GM12878 (cell line): ENCODE data around the gene NPTX1.

Experiments used
- BACH1 ChIP-seq: fragments of 450-650 bp; IDR thresholded peaks from 2 replicates; pipeline ENCODE4 v1.6.1; 2017; ENCODE audit warnings: mild to moderate bottlenecking, borderline replicate concordance
- CBFB ChIP-seq: IDR thresholded peaks from 2 replicates; pipeline ENCODE4 v1.6.1; 2016; ENCODE audit warnings: antibody characterized with exemption, low read depth
- CBX5 ChIP-seq: sonication (generic); IDR thresholded peaks from 2 replicates; pipeline ENCODE4 v1.6.1; 2016; ENCODE audit warnings: low read depth, moderate library complexity, mild to moderate bottlenecking, inconsistent platforms
- ESRRA ChIP-seq: IDR thresholded peaks from 2 replicates; pipeline ENCODE4 v1.6.1; 2012; ENCODE audit warnings: mild to moderate bottlenecking, low read length, improper control_type of control experiment
- FOXM1 ChIP-seq: IDR thresholded peaks from 2 replicates; pipeline ENCODE4 v1.6.1; 2012; ENCODE audit warnings: low read depth, mild to moderate bottlenecking, inconsistent platforms, low read length, moderate library complexity
- ZSCAN29 ChIP-seq: fragments of 450-650 bp; IDR thresholded peaks from 2 replicates; pipeline ENCODE4 v1.6.1; 2017; ENCODE audit warnings: mild to moderate bottlenecking, moderate library complexity
- TF ChIP-seq, protein P1 (sequence below): IDR thresholded peaks from 2 replicates; pipeline ENCODE4 v1.6.1; 2012; ENCODE audit warnings: mild to moderate bottlenecking, low read depth, low read length
- TF ChIP-seq, protein P2 (sequence below), 3 experiments: IDR thresholded peaks in 2 of 3; conservative IDR thresholded peaks in 1 of 3; 2 replicates each; pipeline ENCODE4 v1.5.1; 2011; ENCODE audit warnings: low read depth in 3 of 3, low read length in 3 of 3, mild to moderate bottlenecking in 3 of 3, control low read depth in 2 of 3, moderate library complexity in 2 of 3, inconsistent platforms in 1 of 3, mixed read lengths in 1 of 3; ENCODE audit not compliant: control insufficient read depth in 2 of 3, insufficient read depth in 1 of 3; ENCODE audit errors: extremely low read depth in 1 of 3
- TF ChIP-seq, protein P3 (sequence below): IDR thresholded peaks from 2 replicates; pipeline ENCODE4 v1.6.1; 2012; ENCODE audit warnings: low read depth, low read length, improper control_type of control experiment
- TF ChIP-seq, protein P4 (sequence below): IDR thresholded peaks from 2 replicates; pipeline ENCODE4 v1.6.1; 2011; ENCODE audit warnings: borderline replicate concordance, low read depth, mild to moderate bottlenecking, moderate library complexity, low read length; ENCODE audit not compliant: insufficient read depth, poor library complexity, severe bottlenecking

DNA sequence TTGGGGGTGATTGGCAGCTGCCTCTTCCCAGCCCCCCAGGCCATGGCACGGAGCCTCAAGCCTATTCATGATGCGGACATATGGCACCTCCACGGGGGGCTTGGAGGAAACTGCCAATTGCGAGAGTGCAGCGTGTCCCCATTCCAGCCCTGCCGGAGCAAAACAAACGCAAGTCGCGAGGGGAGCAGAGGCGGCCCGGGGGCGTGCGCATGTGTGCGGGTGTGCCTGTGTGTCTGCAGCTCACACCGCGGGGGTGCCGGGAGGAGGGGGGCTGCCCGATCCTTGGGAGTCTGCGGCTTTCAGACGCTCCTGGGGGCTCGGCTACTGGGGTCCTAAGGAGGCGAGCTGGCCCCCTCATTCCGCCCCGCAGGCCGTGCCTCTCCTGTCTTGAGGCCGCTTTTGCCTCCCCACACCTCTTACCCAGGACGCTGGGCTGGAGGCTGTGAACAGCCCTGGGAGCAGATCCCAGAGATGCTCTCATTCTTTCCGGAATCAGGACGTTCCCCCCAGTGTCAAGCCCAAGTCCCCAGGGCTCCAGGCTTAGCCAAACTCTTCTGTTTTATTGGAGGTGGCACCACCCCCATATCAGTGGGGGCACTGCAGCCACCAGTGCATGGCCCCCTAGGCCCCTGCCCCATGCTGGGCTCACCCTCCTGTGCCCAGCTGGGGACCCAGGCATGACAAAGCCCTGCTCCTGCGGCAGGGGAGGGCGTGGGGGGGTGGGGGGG is 32.3 kb downstream of the NPTX1 start:
- TF ChIP-seq, protein P1, sequence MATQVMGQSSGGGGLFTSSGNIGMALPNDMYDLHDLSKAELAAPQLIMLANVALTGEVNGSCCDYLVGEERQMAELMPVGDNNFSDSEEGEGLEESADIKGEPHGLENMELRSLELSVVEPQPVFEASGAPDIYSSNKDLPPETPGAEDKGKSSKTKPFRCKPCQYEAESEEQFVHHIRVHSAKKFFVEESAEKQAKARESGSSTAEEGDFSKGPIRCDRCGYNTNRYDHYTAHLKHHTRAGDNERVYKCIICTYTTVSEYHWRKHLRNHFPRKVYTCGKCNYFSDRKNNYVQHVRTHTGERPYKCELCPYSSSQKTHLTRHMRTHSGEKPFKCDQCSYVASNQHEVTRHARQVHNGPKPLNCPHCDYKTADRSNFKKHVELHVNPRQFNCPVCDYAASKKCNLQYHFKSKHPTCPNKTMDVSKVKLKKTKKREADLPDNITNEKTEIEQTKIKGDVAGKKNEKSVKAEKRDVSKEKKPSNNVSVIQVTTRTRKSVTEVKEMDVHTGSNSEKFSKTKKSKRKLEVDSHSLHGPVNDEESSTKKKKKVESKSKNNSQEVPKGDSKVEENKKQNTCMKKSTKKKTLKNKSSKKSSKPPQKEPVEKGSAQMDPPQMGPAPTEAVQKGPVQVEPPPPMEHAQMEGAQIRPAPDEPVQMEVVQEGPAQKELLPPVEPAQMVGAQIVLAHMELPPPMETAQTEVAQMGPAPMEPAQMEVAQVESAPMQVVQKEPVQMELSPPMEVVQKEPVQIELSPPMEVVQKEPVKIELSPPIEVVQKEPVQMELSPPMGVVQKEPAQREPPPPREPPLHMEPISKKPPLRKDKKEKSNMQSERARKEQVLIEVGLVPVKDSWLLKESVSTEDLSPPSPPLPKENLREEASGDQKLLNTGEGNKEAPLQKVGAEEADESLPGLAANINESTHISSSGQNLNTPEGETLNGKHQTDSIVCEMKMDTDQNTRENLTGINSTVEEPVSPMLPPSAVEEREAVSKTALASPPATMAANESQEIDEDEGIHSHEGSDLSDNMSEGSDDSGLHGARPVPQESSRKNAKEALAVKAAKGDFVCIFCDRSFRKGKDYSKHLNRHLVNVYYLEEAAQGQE, result no peak
- TF ChIP-seq, protein P2, sequence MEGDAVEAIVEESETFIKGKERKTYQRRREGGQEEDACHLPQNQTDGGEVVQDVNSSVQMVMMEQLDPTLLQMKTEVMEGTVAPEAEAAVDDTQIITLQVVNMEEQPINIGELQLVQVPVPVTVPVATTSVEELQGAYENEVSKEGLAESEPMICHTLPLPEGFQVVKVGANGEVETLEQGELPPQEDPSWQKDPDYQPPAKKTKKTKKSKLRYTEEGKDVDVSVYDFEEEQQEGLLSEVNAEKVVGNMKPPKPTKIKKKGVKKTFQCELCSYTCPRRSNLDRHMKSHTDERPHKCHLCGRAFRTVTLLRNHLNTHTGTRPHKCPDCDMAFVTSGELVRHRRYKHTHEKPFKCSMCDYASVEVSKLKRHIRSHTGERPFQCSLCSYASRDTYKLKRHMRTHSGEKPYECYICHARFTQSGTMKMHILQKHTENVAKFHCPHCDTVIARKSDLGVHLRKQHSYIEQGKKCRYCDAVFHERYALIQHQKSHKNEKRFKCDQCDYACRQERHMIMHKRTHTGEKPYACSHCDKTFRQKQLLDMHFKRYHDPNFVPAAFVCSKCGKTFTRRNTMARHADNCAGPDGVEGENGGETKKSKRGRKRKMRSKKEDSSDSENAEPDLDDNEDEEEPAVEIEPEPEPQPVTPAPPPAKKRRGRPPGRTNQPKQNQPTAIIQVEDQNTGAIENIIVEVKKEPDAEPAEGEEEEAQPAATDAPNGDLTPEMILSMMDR (IDR thresholded peaks at IDR 0.05 in 2 of 3, conservative IDR thresholded peaks at IDR 0.05 in 1 of 3; ENCODE audit: control insufficient read depth in 2 of 3, extremely low read depth in 1 of 3, insufficient read depth in 1 of 3, low read depth in 3 of 3, low read length in 3 of 3), result no peak
- TF ChIP-seq CBFB (no peak), CBX5 (no peak), ZSCAN29 (no peak), FOXM1 (no peak), ESRRA (no peak), BACH1 (no peak)
- TF ChIP-seq, protein P3, sequence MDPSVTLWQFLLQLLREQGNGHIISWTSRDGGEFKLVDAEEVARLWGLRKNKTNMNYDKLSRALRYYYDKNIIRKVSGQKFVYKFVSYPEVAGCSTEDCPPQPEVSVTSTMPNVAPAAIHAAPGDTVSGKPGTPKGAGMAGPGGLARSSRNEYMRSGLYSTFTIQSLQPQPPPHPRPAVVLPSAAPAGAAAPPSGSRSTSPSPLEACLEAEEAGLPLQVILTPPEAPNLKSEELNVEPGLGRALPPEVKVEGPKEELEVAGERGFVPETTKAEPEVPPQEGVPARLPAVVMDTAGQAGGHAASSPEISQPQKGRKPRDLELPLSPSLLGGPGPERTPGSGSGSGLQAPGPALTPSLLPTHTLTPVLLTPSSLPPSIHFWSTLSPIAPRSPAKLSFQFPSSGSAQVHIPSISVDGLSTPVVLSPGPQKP, result no peak
- TF ChIP-seq, protein P4, sequence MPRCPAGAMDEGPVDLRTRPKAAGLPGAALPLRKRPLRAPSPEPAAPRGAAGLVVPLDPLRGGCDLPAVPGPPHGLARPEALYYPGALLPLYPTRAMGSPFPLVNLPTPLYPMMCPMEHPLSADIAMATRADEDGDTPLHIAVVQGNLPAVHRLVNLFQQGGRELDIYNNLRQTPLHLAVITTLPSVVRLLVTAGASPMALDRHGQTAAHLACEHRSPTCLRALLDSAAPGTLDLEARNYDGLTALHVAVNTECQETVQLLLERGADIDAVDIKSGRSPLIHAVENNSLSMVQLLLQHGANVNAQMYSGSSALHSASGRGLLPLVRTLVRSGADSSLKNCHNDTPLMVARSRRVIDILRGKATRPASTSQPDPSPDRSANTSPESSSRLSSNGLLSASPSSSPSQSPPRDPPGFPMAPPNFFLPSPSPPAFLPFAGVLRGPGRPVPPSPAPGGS, result no peak
